Esophagus mucosa (tissue), 1 donor: ENCODE results near the gene SNX22. TPM values are rescaled to one million over a fixed set of nuclear protein-coding genes. Genes with fewer than 3 reads are reported as not detected.

Experiments
- ATAC-seq: fragments of 200-7000 bp; cut with Tn5 transposase; one replicate; pipeline ENCODE4 v1.9.1; 2020
- total RNA-seq: library from RNA; stranded (reverse); gene quantifications from one replicate; pipeline ENCODE4 v1.2.4, GENCODE V29; 2023
- donor health status: DM: yes; HTN: yes; CAD: no.

SNX22 gene
- total RNA-seq, 1 donor from 2014 or later: 0.28 TPM

DNA sequence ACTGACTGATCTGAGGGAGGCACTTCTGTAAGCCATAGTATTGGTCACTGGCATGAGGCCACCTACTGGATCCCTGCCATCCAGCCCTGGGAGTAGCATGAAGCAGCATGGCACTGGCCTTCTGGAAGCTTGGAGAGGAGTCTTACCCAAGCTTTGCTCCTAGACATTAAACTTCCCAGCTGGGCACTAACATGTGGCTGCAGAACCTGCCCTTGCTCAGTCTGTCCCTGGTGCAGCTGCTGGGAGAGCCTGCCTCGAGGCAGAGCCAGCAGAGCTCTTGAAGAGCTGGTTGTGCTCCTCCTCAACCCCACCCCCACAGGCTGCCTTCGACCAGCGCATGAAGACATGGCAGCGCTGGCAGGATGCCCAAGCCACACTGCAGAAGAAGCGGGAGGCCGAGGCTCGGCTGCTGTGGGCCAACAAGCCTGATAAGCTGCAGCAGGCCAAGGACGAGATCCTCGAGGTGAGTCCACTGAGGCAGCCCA, 17.1 kb upstream of the SNX22 start:
- peak; percentile 72 for ATAC-seq

GRCh38 chr15:64136347-64136746, 15.2 kb upstream of the SNX22 start:
- ATAC-seq: no peak

GRCh38 chr15:64137226-64137833, 14.2 kb upstream of the SNX22 start:
- ATAC-seq: peak; percentile 28

GRCh38 chr15:64138331-64138941, 13.1 kb upstream of the SNX22 start:
- ATAC-seq: no peak

DNA sequence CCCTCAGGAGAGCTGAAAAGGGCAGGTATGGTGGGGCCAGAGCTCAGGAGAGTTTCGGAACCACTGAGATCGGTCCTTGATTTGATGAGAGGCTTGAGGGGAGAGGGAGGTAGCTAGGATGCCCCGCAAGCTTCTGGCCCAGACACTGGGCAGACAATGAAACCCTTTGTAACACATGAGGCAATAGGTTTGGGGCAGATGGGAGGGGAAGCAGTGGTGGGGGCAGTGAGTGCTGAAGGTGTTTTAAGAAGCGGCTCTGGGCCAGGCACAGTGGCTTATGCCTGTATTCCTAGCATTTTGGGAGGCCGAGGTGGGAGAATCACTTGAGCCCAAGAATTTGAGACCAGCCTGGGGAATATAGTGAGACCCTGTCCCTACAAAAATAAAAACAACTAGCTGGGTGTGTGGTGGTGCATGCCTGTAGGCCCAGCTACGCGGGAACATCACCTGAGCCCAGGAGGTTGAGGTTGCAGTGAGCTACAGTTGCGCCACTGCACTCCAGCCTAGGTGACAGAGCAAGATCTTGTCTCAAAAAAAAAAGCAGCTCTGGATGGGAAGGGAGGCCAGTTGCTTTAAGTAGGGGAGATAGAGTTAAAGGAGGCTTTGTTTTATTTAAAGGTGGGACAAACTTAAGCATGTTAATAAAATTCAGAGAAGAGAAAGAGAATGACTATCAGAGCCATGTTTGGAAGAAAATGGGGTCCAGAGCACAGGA, 9.6 kb upstream of the SNX22 start:
- ATAC-seq: no peak

DNA sequence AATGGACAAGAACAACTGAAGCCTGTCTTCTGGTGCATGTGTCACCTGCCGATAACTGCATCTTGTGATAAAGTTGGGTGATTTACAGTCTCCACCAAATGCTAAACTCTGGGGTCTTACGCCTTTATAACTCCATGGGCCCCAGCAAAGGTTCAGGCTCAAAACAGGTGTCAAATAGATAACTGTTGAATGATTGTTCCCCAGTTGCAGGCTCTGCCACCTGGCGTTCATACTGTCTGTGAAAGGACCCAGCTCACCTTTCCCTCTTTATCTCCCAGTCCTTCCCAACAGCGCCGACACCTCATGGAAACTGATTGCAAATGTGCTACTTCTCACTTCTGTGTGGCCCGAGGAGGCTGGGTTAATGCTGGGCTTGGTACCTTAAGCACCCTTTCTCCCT, 8.3 kb upstream of the SNX22 start:
- ATAC-seq: no peak

DNA sequence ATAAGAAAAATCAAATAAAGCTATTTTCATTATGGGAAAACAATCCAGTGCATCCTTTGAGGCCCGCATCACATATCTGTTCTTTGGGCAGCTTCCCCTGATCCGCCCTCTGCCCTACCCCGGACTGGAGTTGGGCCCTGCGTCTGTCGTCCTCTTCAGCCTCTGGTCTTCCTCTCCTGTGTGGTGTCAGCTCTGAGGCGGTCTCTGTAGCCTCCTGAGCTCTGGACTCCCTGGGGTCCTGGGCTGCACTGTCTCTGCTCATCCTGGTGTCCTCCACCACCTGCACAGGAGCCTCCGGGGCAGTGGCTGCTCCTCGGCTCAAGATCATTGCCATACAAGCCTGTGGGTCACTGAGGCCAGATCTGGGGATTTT, 7.4 kb upstream of the SNX22 start:
- ATAC-seq: no peak

DNA sequence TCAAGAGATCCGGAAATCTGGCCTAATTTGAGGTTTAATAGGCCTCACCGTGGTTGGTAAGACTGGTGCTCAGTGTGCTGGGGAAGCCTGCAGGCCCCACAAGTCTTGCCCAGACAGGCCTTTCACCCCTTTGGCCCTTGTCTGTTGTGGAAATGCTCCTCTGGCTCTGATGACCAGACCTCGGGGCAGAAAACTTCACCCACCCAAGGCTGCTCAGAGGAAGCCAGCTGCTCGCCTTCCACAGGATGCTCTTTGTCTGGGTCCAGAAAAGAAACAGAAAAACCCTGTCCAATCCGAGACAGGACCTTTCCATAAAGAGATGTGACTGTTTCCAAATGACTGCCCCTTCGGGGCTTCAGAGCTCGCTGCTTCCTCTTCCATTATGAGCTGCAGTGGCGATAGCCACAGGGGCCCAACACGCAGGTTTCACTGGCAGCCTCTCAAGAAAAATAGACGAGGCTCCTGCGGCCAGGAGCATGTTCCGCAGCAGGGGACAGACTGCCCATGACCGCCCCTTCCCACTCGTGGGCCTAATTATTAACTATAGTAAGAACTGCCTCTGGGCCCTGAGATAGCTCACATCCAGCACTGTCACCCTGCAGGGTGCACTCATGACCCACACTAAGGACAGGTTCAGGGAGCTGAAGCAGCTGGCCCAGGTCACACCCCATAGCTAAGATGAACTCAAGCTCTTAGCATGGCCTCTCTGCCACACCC, 6.8 kb upstream of the SNX22 start:
- peak; percentile 81 for ATAC-seq

DNA sequence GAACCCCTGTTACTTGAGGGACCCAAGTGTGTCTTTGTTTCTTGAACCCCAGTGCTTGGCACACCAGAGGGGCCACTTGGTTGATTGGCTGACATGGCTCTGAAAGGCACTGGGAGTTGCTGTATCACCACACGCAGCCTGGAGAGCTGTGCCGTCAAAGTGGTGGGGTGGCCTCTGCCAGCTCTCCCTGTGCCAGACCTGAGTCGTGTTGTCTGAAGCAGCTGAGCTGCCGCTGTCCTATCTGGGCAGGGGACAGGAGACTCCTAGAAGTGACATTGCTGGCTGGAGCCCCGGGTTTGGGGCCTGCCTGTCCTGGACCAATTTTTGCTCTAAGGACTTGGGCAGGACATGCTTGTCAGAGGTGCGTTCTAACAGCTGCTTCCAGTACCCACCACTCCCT, 5.5 kb upstream of the SNX22 start:
- ATAC-seq: no peak

- ATAC-seq: no peak
These were observed 5.0 kb upstream of the SNX22 start for GRCh38 chr15:64146520-64146884.

DNA sequence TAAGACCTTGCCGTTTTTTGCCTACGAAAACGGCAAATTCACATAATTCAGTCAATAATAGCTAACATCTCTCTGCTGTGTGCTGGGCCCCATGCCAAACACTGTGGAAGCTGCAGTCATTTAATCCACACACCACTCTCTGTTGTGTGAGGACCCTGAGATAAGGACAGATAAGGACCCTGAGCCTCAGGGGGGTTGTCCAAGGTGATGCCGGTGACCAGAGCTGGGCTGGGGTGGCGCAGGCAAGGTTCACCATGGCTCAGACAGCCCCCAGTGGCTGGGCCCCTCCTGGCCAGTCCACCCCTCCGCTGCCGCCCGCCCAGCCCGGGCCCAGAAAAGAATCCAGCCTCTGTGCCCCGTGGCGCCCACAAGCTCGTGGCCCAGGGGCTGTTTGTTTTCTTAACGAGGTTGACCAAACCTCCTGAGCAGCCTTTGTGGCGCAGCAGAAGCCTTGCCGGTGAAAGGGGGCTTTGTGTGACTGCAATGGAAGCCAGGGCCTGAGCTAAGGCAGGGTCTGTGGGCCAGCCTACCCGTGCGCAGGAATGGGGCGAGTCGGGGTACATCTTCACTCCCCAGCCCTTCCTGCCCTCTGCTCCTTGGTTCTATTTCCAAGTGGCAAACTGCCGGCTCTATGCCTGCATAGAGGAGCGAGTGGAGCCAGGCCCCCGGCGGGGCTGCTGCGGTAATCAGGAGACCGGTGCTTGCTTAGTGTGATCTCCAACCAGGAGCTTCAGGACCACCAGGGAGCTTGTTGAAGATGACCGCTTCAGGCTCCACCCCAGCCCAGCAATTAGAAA, 4.4 kb upstream of the SNX22 start:
- ATAC-seq: no peak

GRCh38 chr15:64148168-64148567, 3.4 kb upstream of the SNX22 start:
- ATAC-seq: no peak

- no peak for ATAC-seq
These were observed 3.0 kb upstream of the SNX22 start for GRCh38 chr15:64148581-64148980.

DNA sequence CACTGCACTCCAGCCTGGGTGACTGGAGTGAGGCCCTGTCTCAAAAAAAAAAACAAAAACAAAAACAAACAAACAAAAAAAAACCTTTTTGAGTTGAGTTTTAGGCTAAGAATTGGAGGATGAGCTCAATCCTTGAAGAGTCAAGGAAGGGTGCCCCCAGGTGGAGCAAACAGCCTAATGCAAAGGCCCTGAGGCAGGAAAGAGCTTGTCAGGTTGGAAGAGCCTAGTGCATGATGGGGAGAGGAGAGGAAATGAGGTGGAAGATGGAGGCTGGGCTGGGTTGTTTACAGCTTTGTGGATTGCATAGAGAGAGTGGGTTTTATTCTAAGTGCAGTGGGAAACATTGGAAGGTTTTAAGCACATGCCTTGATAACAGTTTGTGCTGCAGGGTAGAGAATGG, 2.1 kb upstream of the SNX22 start:
- no peak for ATAC-seq

GRCh38 chr15:64149893-64150578, 1.5 kb upstream of the SNX22 start:
- no peak for ATAC-seq

GRCh38 chr15:64152507-64153387, 1.2 kb downstream of the SNX22 start:
- ATAC-seq: peak; percentile 15

GRCh38 chr15:64153480-64154367, 2.2 kb downstream of the SNX22 start:
- ATAC-seq: peak; percentile 88

- ATAC-seq: no peak
These were observed 4.5 kb downstream of the SNX22 start for GRCh38 chr15:64155802-64156651.
